ENCODE measurements around the gene SLC16A13.

GRCh38 chr17:7046127-7046724 lies 10.4 kb downstream of the SLC16A13 start:
- TF ChIP-seq POLR2AphosphoS5 (IDR thresholded peaks at IDR 0.05; ENCODE audit: borderline replicate concordance, low read depth, low read length) (no peak), FOXP2 (optimal IDR thresholded peaks at IDR 0.05; ENCODE audit: control extremely low read depth, extremely low read length, insufficient read depth) (no peak)

Measured in SK-N-MC (cell line).